ENCODE results near the gene NUMBL.

Gene NUMBL

DNA sequence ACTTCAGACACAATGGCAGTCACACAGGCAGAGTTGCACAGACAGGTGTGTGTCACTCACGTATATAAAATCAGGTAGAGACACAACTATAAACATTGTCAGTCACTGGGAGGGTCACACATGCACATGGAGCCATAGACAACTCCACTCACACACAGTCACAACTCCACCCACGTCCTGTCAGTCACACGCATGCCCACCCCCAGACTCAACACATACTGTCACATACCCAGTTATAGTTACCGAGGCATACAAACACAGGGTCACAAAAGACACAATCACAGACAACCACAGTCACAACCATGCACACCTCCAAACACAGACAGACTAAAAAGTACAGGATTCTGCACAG is 1.5 kb downstream of the NUMBL start:
- Mint-ChIP-seq H3K4me3 (no peak overlapping the region), H3K4me1 (peaks cover 9% of the 10 kb centered on the region), H3K27me3 (no peaks in the 10 kb centered on the region), H3K27ac (no peak overlapping the region), H3K9me3 (no peaks in the 10 kb centered on the region), H3K36me3 (ENCODE audit: low read depth) (peaks cover 14% of the 10 kb centered on the region)
- DNase-seq (no peak), ATAC-seq (no peak)

DNA sequence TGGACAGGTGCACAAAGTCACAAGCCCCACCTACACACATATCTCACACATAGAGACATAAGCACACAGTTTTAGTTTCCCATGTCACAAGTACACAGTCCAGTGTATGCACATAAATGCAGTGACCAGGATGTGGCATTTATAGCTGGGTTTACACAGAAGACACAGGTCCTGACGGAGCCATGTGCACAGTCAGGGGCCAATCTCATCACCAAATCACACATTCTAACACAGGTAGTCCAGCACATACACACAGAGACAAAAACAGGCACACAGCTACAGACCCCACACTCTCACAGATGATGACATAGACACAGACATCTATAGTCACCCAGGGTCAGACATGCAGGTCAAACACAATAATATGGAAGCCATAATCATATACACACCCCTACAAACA is 2.1 kb downstream of the NUMBL start:
- Mint-ChIP-seq H3K9me3 (no peaks in the 10 kb centered on the region), H3K27ac (no peak overlapping the region), H3K36me3 (ENCODE audit: low read depth) (peaks cover 14% of the 10 kb centered on the region), H3K27me3 (no peaks in the 10 kb centered on the region), H3K4me3 (no peak overlapping the region), H3K4me1 (peaks cover 9% of the 10 kb centered on the region)
- ATAC-seq: no peak
- no peak for DNase-seq

DNA sequence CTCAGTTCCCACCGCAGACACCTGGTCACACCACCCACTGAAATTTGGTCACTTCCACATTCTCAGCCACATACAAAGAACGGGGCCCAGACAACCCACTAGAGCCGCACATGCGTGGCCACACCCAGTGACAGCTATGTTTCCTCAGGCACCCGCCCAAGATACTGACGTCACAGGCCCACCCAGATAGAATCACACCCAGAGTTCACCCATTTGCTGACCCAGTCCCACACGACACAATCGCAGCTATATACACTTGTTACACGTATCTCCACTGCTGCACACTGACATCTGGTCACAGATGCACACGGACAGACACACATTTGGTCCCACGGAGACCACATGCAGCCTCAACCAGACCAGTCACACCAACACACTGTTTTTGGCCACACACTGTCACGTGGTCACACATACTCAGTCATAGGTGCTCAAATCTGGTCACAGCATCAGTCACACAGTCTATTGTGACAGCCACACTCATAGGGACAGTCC is 2.9 kb downstream of the NUMBL start:
- ATAC-seq (no peak), DNase-seq (peak; percentile 16)
- H3K4me3 Mint-ChIP-seq: no peak overlapping the region
- H3K27me3 Mint-ChIP-seq: no peaks in the 10 kb centered on the region
- H3K4me1 Mint-ChIP-seq: peaks cover 9% of the 10 kb centered on the region
- H3K9me3 Mint-ChIP-seq: no peaks in the 10 kb centered on the region
- H3K27ac Mint-ChIP-seq: no peak overlapping the region
- H3K36me3 Mint-ChIP-seq (ENCODE audit: low read depth): peaks cover 13% of the 10 kb centered on the region

- ATAC-seq (no peak), DNase-seq (no peak)
- H3K9me3 Mint-ChIP-seq: no peaks in the 10 kb centered on the region
- no peaks in the 10 kb centered on the region for H3K27me3 Mint-ChIP-seq
- H3K36me3 Mint-ChIP-seq (ENCODE audit: low read depth): peaks cover 13% of the 10 kb centered on the region
- H3K27ac Mint-ChIP-seq: no peak overlapping the region
- H3K4me3 Mint-ChIP-seq: no peak overlapping the region
- peaks cover 9% of the 10 kb centered on the region for H3K4me1 Mint-ChIP-seq
Observed at GRCh38 chr19:40686882-40687524, 3.4 kb downstream of the NUMBL start.

DNA sequence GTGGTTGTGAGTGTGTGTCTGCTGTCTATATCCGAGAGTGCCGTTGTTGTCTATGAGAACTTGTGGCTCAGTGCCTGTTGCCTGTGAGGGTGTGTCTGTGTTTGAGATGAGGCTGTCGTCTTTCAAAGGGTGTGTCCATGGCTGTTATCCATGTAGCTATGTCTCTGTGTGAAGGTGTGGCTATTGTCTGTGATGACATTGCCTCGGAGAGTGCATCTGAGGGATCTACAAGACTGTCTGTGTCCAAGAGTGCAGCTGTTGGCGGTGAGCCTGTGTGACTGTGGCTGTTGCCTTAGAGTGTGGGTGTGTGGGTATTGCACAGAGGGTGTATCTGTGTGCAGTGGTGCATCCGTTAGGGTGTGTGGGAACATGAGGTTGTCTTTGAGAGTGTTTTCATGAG is 4.9 kb downstream of the NUMBL start:
- Mint-ChIP-seq H3K27ac (no peak overlapping the region), H3K36me3 (ENCODE audit: low read depth) (peaks cover 13% of the 10 kb centered on the region), H3K4me1 (no peaks in the 10 kb centered on the region), H3K4me3 (no peak overlapping the region), H3K9me3 (no peaks in the 10 kb centered on the region), H3K27me3 (no peaks in the 10 kb centered on the region)
- ATAC-seq: no peak
- DNase-seq: no peak

DNA sequence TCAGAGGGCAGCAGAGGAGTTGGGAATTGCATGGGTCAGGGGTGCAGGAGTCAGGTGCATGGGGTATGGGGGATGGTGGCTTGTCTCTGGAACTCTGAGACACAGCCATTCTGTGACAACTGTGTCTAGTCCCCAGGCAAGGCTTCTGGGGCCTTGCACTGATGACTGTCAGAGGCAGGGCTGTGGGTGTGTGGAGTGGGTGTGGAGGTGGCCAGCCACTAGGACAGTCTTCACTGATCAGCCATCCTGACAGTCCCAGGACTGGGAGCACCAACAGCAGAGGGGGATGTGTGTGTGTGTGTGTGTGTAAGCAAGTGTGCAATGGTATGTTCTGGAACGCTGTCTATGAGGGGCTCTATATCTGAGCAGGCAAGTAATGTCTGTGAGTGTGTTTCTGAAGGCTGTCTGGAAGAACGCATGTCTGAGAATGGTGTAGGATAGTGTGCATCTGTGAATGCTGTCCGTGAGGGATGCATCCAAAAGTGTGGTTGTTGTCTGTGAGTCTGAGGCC is 5.4 kb downstream of the NUMBL start:
- Mint-ChIP-seq H3K4me1 (no peaks in the 10 kb centered on the region), H3K27me3 (no peaks in the 10 kb centered on the region), H3K36me3 (ENCODE audit: low read depth) (peaks cover 13% of the 10 kb centered on the region), H3K4me3 (no peak overlapping the region), H3K9me3 (no peaks in the 10 kb centered on the region), H3K27ac (no peak overlapping the region)
- DNase-seq: no peak
- no peak for ATAC-seq

GRCh38 chr19:40684280-40684679 is 6.2 kb downstream of the NUMBL start:
- Mint-ChIP-seq H3K9me3 (no peaks in the 10 kb centered on the region), H3K27ac (no peak overlapping the region), H3K4me3 (no peak overlapping the region), H3K36me3 (ENCODE audit: low read depth) (peaks cover 13% of the 10 kb centered on the region), H3K27me3 (no peaks in the 10 kb centered on the region), H3K4me1 (no peaks in the 10 kb centered on the region)
- ATAC-seq: no peak
- DNase-seq: no peak

DNA sequence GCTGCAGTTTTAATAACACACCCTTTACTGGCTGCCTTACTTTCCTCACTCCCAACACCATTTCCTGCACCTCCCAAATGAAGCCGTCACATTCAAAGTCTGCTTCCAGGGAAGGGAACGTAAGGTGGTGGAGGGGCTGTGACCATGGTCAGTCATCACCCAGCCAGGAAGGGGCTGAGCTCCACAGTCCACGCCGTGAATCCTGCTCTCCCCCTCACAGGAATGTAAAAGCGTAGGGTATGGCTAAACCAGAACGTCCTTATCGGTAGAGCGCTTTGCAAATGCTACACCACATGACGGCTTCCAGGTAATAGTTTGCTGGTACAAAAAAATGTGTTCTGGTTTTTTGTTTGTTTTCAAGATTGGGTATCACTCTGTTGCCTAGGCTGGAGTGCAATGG is 7.0 kb downstream of the NUMBL start:
- Mint-ChIP-seq H3K27me3 (no peaks in the 10 kb centered on the region), H3K36me3 (ENCODE audit: low read depth) (peaks cover 15% of the 10 kb centered on the region), H3K4me3 (no peak overlapping the region), H3K4me1 (no peaks in the 10 kb centered on the region), H3K27ac (no peak overlapping the region), H3K9me3 (no peaks in the 10 kb centered on the region)
- no peak for ATAC-seq
- DNase-seq: no peak

DNA sequence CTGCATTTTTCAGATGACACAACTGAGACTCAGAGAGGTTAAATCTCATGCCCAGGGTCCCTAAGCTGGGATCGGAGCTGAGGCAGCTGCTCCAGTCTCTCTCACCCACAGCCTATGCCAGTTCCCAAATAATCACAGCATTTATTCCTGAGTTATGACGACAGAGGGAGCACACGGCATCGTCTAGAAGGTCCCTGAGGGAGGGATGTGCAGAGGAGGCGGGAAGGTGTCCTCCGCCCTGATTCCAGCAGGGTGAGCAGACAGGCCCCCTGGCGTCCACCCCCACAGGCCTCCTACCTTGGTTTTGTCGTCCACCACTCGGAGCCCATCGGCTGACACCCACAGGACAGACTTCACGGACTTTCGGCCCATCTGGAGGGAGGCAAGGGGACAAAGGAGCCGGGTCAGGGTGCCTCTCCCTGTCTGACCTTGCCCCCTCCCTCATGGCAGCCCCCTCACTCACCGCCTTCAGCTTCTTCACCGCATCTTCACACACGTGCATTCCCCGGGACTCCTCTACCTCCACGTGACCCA is 8.0 kb downstream of the NUMBL start:
- no peak for DNase-seq
- H3K36me3 Mint-ChIP-seq (ENCODE audit: low read depth): peaks cover 20% of the 10 kb centered on the region
- ATAC-seq: no peak

GRCh38 chr19:40681039-40681438 is 9.4 kb downstream of the NUMBL start:
- Mint-ChIP-seq H3K4me3 (no peak overlapping the region), H3K9me3 (no peaks in the 10 kb centered on the region), H3K4me1 (no peaks in the 10 kb centered on the region), H3K27ac (no peak overlapping the region), H3K36me3 (ENCODE audit: low read depth) (peaks cover 19% of the 10 kb centered on the region), H3K27me3 (no peaks in the 10 kb centered on the region)
- no peak for DNase-seq
- ATAC-seq: no peak

More for the DNA sequence above, 8.0 kb downstream of the NUMBL start:
- H3K4me3 Mint-ChIP-seq: no peak overlapping the region
- H3K4me1 Mint-ChIP-seq: no peaks in the 10 kb centered on the region
- H3K9me3 Mint-ChIP-seq: no peaks in the 10 kb centered on the region
- no peaks in the 10 kb centered on the region for H3K27me3 Mint-ChIP-seq
- no peak overlapping the region for H3K27ac Mint-ChIP-seq

DNA sequence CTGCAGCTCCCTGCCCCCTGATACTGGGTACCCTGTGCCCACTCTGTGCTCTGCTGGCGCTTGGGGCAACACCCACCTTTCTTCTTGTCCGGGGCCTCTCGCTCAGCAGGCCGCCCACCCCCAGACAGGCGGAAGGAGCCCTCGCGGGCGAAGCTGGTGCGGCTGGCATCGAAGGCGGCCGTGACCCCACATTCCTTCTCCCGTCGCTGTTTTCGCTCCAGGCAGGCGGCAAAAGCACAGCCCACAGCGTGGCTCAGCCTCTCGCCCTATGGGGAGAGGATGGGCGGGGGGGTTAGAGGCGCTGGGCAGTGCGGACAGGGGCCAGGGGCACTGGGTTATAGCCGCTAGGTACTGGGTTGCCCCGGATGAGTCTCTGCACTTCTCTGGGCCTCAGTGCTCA is 13.3 kb downstream of the NUMBL start:
- ATAC-seq (no peak), DNase-seq (no peak)
- Mint-ChIP-seq H3K36me3 (ENCODE audit: low read depth) (peaks cover 11% of the 10 kb centered on the region), H3K4me1 (no peaks in the 10 kb centered on the region), H3K9me3 (no peaks in the 10 kb centered on the region), H3K27me3 (no peaks in the 10 kb centered on the region), H3K27ac (no peak overlapping the region), H3K4me3 (no peak overlapping the region)

GRCh38 chr19:40674291-40674690 is 16.2 kb downstream of the NUMBL start:
- DNase-seq (no peak), ATAC-seq (no peak)

DNA sequence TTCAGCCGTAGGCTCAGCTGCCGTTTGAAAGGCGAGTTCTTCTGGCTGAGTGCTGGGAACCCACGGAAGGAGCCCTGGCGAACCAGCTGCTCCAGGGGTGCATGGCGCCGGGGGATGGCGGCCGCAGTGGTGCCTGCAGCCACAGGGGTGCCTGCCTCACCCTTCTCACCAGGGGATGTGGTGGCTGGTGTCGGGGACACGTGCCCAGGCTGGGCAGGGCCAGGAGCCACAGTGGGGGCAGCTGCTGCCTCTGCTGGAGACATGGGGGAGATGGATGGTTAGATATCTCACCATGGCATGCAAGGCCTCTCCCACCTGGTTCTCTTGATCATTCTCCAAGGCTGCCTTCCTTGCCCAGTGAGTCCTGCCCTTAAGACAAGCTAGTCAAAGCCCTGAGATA is 17.1 kb downstream of the NUMBL start:
- DNase-seq (no peak), ATAC-seq (no peak)
- H3K36me3 Mint-ChIP-seq (ENCODE audit: low read depth): peaks cover 28% of the 10 kb centered on the region
- H3K4me3 Mint-ChIP-seq: no peak overlapping the region
- no peaks in the 10 kb centered on the region for H3K4me1 Mint-ChIP-seq
- H3K27ac Mint-ChIP-seq: no peak overlapping the region
- peaks cover 3% of the 10 kb centered on the region for H3K9me3 Mint-ChIP-seq
- no peaks in the 10 kb centered on the region for H3K27me3 Mint-ChIP-seq

More at GRCh38 chr19:40674291-40674690, 16.2 kb downstream of the NUMBL start:
- no peaks in the 10 kb centered on the region for H3K4me1 Mint-ChIP-seq
- no peaks in the 10 kb centered on the region for H3K27me3 Mint-ChIP-seq
- peaks cover 3% of the 10 kb centered on the region for H3K9me3 Mint-ChIP-seq
- H3K27ac Mint-ChIP-seq: no peak overlapping the region
- peaks cover 23% of the 10 kb centered on the region for H3K36me3 Mint-ChIP-seq (ENCODE audit: low read depth)
- H3K4me3 Mint-ChIP-seq: no peak overlapping the region

- ATAC-seq: no peak
Observed at GRCh38 chr19:40672573-40673299, 17.7 kb downstream of the NUMBL start.

DNA sequence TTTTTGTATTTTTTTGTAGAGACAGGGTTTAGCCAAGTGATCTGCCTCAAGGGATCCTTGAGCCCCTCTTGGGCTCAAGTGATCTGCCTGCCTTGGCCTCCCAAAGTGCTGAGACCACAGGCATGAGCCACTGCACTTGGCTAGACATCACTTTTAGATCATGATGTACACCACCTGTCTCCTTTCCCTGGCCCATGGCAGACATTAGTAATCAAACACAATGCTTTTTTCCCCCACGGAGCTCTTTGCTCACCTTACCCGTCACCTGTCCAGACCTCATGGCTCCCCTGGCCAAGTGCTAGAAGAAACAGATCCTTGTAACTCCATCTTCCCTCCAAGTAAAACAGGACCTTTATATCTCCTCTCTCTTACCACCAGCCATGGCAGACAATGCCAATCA is 18.4 kb downstream of the NUMBL start:
- H3K36me3 Mint-ChIP-seq (ENCODE audit: low read depth): peaks cover 23% of the 10 kb centered on the region
- peaks cover 3% of the 10 kb centered on the region for H3K9me3 Mint-ChIP-seq
- ATAC-seq (no peak), DNase-seq (no peak)
- H3K27ac Mint-ChIP-seq: no peak overlapping the region
- H3K4me3 Mint-ChIP-seq: no peak overlapping the region
- H3K4me1 Mint-ChIP-seq: no peaks in the 10 kb centered on the region
- H3K27me3 Mint-ChIP-seq: no peaks in the 10 kb centered on the region

More at GRCh38 chr19:40672573-40673299, 17.7 kb downstream of the NUMBL start:
- Mint-ChIP-seq H3K36me3 (ENCODE audit: low read depth) (peaks cover 25% of the 10 kb centered on the region), H3K27me3 (no peaks in the 10 kb centered on the region), H3K4me3 (no peak overlapping the region), H3K4me1 (no peaks in the 10 kb centered on the region), H3K9me3 (peaks cover 3% of the 10 kb centered on the region), H3K27ac (no peak overlapping the region)
- no peak for DNase-seq
